Activated B cell treated with CpG ODN at 0.5 μM for 24 hours (primary cell): Measurements from ENCODE around the gene MED9. TPM values are rescaled to one million over a fixed set of nuclear protein-coding genes. Genes with fewer than 3 reads are reported as not detected.

Source experiments
- ATAC-seq: fragments of 200-7000 bp; cut with Tn5 transposase; one replicate; pipeline ENCODE4 v1.10.0; 2021; ENCODE audit warnings: low read depth, mild to moderate bottlenecking, moderate library complexity
- CTCF ChIA-PET: fragments of 350-600 bp; sonication (Branson Sonifier 250); formaldehyde crosslinking; loops from one replicate; lab custom pipeline; 2021; ENCODE audit warnings: antibody characterized with exemption; lab: Charles Lee
- POLR2A ChIA-PET: fragments of 350-600 bp; sonication (Branson Sonifier 250); formaldehyde crosslinking; loops from one replicate; lab custom pipeline; 2021; ENCODE audit warnings: antibody characterized with exemption; lab: Charles Lee
- DNase-seq: peaks from one replicate; pipeline ENCODE4 v3.0.0; 2022
- H3K27ac Mint-ChIP-seq: one replicate; pipeline ENCODE4 v1.8.0; 2020; ENCODE audit warnings: mixed read lengths
- H3K27me3 Mint-ChIP-seq: one replicate; pipeline ENCODE4 v1.8.0; 2021; ENCODE audit warnings: mixed read lengths
- H3K36me3 Mint-ChIP-seq: one replicate; pipeline ENCODE4 v1.8.0; 2021; ENCODE audit warnings: low read depth, mixed read lengths
- H3K4me1 Mint-ChIP-seq: one replicate; pipeline ENCODE4 v1.8.0; 2021; ENCODE audit warnings: mixed read lengths
- H3K4me3 Mint-ChIP-seq: one replicate; pipeline ENCODE4 v1.8.0; 2020; ENCODE audit warnings: mild to moderate bottlenecking, mixed read lengths
- H3K9me3 Mint-ChIP-seq: one replicate; pipeline ENCODE4 v1.8.0; 2020; ENCODE audit warnings: mixed read lengths
- intact Hi-C: fragments of 100-400 bp; cut with micrococcal nuclease; formaldehyde crosslinking; loops from one replicate; pipeline ENCODE4 v1.15.1; 2024
- total RNA-seq: library from RNA; stranded (reverse); gene quantifications from 2 replicates; pipeline ENCODE4 v1.2.3, GENCODE V29; 2022
- TF ChIP-seq, protein P1 (sequence below): fragments of 200-600 bp; IDR thresholded peaks from one replicate; pipeline ENCODE4 v1.8.0; 2022; ENCODE audit warnings: antibody characterized with exemption, mild to moderate bottlenecking

Gene MED9
- total RNA-seq, 1 donor from 2014 or later, result 20.1 TPM

DNA sequence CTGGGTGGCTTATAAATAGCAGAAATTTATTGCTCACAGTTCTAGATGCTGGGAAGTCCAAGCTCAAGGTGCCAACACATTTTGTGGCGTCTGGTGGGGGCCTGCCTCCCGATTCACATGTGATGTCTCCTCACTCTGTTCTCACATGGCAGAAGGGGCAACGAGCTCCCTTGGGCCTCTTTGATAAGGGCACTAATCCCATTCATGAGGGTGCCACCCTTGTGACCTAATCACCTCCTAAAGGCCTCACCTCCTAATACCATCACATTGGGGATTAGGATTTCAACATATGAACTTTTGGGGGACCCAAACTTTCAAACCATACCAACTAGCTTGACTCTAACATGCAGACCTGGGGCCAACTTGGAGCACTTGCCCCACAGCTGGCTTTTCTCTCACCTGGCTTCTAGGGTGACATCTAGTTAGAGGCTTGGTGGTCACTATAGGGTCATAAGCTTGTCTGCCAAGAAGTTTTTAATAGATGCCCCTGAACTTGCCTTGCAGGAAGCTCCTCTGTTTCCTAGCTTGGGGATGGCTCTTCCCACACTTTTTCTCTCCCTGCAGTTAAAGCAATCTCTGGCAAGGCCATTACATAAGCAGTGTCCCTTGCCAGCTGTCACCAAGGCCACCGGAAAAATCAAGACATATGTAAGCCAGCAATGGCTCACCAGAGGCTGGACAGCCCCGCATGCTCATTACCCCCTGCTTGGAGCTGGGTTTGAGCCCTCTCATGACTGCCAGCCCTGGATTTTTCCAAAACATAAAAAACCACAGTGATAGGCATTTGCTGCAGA, 8.4 kb upstream of the MED9 start:
- TF ChIP-seq, protein P1, sequence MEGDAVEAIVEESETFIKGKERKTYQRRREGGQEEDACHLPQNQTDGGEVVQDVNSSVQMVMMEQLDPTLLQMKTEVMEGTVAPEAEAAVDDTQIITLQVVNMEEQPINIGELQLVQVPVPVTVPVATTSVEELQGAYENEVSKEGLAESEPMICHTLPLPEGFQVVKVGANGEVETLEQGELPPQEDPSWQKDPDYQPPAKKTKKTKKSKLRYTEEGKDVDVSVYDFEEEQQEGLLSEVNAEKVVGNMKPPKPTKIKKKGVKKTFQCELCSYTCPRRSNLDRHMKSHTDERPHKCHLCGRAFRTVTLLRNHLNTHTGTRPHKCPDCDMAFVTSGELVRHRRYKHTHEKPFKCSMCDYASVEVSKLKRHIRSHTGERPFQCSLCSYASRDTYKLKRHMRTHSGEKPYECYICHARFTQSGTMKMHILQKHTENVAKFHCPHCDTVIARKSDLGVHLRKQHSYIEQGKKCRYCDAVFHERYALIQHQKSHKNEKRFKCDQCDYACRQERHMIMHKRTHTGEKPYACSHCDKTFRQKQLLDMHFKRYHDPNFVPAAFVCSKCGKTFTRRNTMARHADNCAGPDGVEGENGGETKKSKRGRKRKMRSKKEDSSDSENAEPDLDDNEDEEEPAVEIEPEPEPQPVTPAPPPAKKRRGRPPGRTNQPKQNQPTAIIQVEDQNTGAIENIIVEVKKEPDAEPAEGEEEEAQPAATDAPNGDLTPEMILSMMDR, result no peak
- peaks cover 2% of the 10 kb centered on the region for H3K9me3 Mint-ChIP-seq
- intact Hi-C loops, result no loop called here
- no peak overlapping the region for H3K4me3 Mint-ChIP-seq
- ChIA-PET CTCF (no interaction called here), POLR2A (no interaction called here)
- peaks cover 24% of the 10 kb centered on the region for H3K27me3 Mint-ChIP-seq
- H3K36me3 Mint-ChIP-seq, result no peaks in the 10 kb centered on the region
- no peak overlapping the region for H3K27ac Mint-ChIP-seq
- DNase-seq (no peak), ATAC-seq (no peak)
- H3K4me1 Mint-ChIP-seq, result no peaks in the 10 kb centered on the region

DNA sequence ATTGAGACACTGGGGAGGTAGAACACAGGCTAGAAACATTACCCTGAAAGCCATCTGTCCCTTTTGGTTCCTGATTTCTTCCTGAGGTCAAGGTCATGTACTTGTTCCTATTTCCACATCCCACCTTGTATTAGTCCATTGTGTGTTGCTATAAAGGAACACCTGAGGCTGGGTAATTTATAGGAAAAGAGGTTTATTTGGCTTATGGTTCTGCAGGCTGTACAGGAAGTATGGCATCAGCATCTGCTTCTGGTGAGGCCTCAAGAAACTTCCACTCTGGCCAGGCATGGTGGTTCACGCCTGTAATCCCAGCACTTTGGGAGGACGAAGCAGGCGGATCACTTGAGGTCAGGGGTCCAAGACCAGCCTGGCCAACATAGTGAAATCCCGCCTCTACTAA, 7.4 kb upstream of the MED9 start:
- H3K4me3 Mint-ChIP-seq, result no peak overlapping the region
- POLR2A ChIA-PET, result no interaction called here
- no peaks in the 10 kb centered on the region for H3K4me1 Mint-ChIP-seq
- ATAC-seq, result no peak
- CTCF ChIA-PET, result no interaction called here
- H3K27ac Mint-ChIP-seq, result no peak overlapping the region
- DNase-seq, result no peak
- peaks cover 2% of the 10 kb centered on the region for H3K9me3 Mint-ChIP-seq
- TF ChIP-seq, protein P1, result no peak
- intact Hi-C loops, result no loop called here
- no peaks in the 10 kb centered on the region for H3K36me3 Mint-ChIP-seq
- peaks cover 18% of the 10 kb centered on the region for H3K27me3 Mint-ChIP-seq

DNA sequence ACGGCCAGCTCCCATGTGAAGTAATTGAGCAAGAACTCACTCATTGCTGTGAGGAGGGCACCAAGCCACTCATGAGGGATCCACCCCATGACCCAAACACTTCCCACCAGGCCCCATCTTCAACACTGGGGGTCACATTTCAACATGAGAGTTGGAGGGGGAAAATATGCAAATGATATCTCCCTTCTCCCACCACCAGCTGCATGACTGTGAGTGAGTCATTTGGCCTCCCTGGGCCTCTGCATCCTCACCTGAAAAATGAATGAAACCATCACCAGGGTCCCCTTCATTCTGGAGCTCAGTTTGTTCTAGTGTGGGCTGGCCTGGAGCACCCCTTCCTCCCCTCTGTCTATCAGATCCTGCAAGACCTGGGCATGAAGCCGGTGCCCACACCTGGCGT, 6.8 kb upstream of the MED9 start:
- no peak overlapping the region for H3K27ac Mint-ChIP-seq
- H3K4me1 Mint-ChIP-seq, result no peaks in the 10 kb centered on the region
- intact Hi-C loops, result no loop called here
- POLR2A ChIA-PET, result interaction anchor here (0.6 kb wide), 1 partner anchor 560 kb away, joined by 6 read pairs; no protein-coding TSS in a partner anchor
- CTCF ChIA-PET, result no interaction called here
- TF ChIP-seq, protein P1, result no peak
- ATAC-seq (no peak), DNase-seq (no peak)
- H3K9me3 Mint-ChIP-seq, result peaks cover 2% of the 10 kb centered on the region
- peaks cover 16% of the 10 kb centered on the region for H3K27me3 Mint-ChIP-seq
- no peak overlapping the region for H3K4me3 Mint-ChIP-seq
- H3K36me3 Mint-ChIP-seq, result no peaks in the 10 kb centered on the region

DNA sequence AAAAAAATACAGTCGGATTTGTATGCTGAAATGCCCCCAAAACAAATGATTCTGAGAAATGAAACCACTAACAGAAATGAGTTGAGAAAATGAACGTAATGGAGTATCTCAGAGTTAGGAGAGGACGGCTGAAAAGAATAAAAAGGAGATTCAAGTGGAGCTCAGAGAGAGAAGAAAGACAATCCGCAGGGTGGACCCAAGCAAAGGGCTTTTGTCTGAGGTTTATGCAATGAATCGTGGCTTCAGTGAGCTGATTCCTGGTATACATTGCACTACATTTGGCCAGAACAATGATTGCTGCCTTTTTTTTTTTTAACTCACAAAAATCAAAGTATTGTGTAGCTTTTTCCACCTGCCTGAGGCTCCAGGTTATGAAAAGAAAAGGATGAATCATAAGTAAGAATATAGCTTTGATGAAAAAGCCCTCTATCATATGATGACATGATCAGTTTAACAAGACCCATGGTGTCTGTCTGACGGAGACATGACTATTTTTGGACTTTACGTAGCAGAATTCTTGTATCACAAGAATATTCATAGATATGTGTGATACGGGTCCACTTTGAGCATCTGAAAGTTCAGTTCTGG, 4.4 kb upstream of the MED9 start:
- peaks cover 7% of the 10 kb centered on the region for H3K27me3 Mint-ChIP-seq
- no peak overlapping the region for H3K27ac Mint-ChIP-seq
- H3K4me3 Mint-ChIP-seq, result no peak overlapping the region
- TF ChIP-seq, protein P1, result no peak
- ATAC-seq (no peak), DNase-seq (no peak)
- intact Hi-C loops, result no loop called here
- ChIA-PET POLR2A (no interaction called here), CTCF (interaction anchor here (0.5 kb wide), 1 partner anchor 16 kb away, joined by 3 read pairs; no protein-coding TSS in a partner anchor)
- peaks cover 5% of the 10 kb centered on the region for H3K36me3 Mint-ChIP-seq
- H3K4me1 Mint-ChIP-seq, result peaks cover 8% of the 10 kb centered on the region
- peaks cover 2% of the 10 kb centered on the region for H3K9me3 Mint-ChIP-seq

DNA sequence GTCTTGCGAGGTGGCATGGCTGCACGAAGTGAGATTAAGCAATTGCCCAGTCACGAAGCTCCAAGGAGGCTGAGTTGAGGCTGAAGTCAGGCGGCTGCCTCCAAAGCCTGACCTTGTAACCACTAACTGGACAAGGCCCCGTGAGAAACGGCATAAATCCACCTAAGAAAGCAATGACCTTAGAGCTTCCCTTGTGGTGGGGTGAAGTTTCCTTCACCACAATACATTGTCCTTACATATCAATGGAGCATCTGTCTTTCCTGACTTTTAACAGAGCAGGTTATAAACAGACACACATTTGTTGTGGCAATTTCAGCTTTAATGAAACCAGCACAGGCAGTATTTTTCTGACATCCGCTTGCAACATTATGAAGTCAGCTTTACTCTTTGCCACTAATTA, 2.5 kb upstream of the MED9 start:
- H3K9me3 Mint-ChIP-seq, result no peaks in the 10 kb centered on the region
- DNase-seq, result no peak
- H3K27ac Mint-ChIP-seq, result no peak overlapping the region
- ChIA-PET POLR2A (no interaction called here), CTCF (no interaction called here)
- peaks cover 19% of the 10 kb centered on the region for H3K4me1 Mint-ChIP-seq
- intact Hi-C loops, result no loop called here
- peaks cover 7% of the 10 kb centered on the region for H3K36me3 Mint-ChIP-seq
- TF ChIP-seq, protein P1, result no peak
- H3K27me3 Mint-ChIP-seq, result peaks cover 5% of the 10 kb centered on the region
- no peak overlapping the region for H3K4me3 Mint-ChIP-seq
- ATAC-seq, result no peak
